SK-N-SH treated with all-trans-retinoic acid at 6 μM for 48 hours (cell line): ENCODE results near the gene RBMS3.

ENCODE experiments used
- BACH2 ChIP-seq: fragments of 250-450 bp; sonication (Bioruptor Pico); IDR thresholded peaks from 2 replicates; pipeline ENCODE4 v1.9.0; 2021; ENCODE audit warnings: mild to moderate bottlenecking, borderline replicate concordance
- TF ChIP-seq, protein P1 (sequence below): fragments of 250-450 bp; sonication (Bioruptor Pico); IDR thresholded peaks from 2 replicates; pipeline ENCODE4 v1.8.0; 2020; ENCODE audit warnings: mild to moderate bottlenecking, moderate library complexity, borderline replicate concordance

DNA sequence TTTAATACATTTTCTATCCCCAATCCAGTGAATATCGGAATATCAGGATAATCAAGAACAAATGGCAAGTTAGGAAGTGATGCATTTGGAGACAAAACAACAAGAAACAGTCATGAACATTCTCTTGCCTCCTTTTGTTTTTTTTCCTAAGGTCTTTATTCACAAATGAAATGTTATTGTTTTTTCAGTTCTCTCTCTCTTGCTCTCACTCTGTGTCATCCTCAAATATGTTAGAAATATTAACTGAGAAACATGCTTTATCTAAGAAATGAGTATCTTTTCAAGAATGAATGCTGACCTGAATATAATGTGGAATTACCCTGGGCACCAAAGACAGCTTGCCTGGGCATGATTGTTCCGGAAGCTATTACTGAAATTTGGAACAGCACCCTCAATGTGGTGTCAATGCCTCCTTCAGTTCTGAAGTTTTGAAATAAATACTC is 51.3 kb downstream of the RBMS3 start:
- TF ChIP-seq BACH2 (CRISPR knock-in tag): no peak
- TF ChIP-seq, protein P1, sequence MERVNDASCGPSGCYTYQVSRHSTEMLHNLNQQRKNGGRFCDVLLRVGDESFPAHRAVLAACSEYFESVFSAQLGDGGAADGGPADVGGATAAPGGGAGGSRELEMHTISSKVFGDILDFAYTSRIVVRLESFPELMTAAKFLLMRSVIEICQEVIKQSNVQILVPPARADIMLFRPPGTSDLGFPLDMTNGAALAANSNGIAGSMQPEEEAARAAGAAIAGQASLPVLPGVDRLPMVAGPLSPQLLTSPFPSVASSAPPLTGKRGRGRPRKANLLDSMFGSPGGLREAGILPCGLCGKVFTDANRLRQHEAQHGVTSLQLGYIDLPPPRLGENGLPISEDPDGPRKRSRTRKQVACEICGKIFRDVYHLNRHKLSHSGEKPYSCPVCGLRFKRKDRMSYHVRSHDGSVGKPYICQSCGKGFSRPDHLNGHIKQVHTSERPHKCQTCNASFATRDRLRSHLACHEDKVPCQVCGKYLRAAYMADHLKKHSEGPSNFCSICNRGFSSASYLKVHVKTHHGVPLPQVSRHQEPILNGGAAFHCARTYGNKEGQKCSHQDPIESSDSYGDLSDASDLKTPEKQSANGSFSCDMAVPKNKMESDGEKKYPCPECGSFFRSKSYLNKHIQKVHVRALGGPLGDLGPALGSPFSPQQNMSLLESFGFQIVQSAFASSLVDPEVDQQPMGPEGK (CRISPR knock-in tag): no peak
